H9 (cell line): Measurements from ENCODE around the gene SLC16A1. TPM values are rescaled to one million over a fixed set of nuclear protein-coding genes. Genes with fewer than 3 reads are reported as not detected.

Experiments used
- DNase-seq: peaks from one replicate; pipeline ENCODE4 v3.0.0-alpha.2; 2017
- H2AFZ ChIP-seq: one replicate; pipeline ENCODE4 v1.6.1; 2013; ENCODE audit warnings: mild to moderate bottlenecking, low read length, control low read depth, moderate library complexity
- H2AK5ac ChIP-seq: 2 replicates; pipeline ENCODE4 v1.6.1; 2013; ENCODE audit warnings: low read length, control low read depth, mixed read lengths; ENCODE audit not compliant: insufficient read length
- H2BK120ac ChIP-seq: one replicate; pipeline ENCODE4 v1.6.1; 2013; ENCODE audit warnings: low read depth, mild to moderate bottlenecking, low read length, control low read depth, inconsistent platforms; ENCODE audit not compliant: poor library complexity, severe bottlenecking
- H2BK12ac ChIP-seq: 2 replicates; pipeline ENCODE4 v1.6.1; 2013; ENCODE audit warnings: low read length, control low read depth, mixed read lengths, low read depth; ENCODE audit not compliant: insufficient read length
- H2BK15ac ChIP-seq: 2 replicates; pipeline ENCODE4 v1.6.1; 2013; ENCODE audit warnings: low read depth, low read length, control low read depth
- H2BK20ac ChIP-seq: one replicate; pipeline ENCODE4 v1.6.1; 2013; ENCODE audit warnings: low read depth, mild to moderate bottlenecking, low read length, control low read depth, inconsistent platforms; ENCODE audit not compliant: poor library complexity, severe bottlenecking
- H2BK5ac ChIP-seq: 2 replicates; pipeline ENCODE4 v1.6.1; 2013; ENCODE audit warnings: low read length, control low read depth, mixed read lengths; ENCODE audit not compliant: insufficient read length
- H3K14ac ChIP-seq: 2 replicates; pipeline ENCODE4 v1.6.1; 2013; ENCODE audit warnings: low read length, control low read depth; ENCODE audit not compliant: insufficient read depth
- H3K18ac ChIP-seq: 2 replicates; pipeline ENCODE4 v1.6.1; 2013; ENCODE audit warnings: low read depth, mild to moderate bottlenecking, mixed read lengths, low read length, control low read depth; ENCODE audit not compliant: insufficient read length
- H3K23ac ChIP-seq: 2 replicates; pipeline ENCODE4 v1.6.1; 2013; ENCODE audit warnings: low read length, control low read depth, mixed read lengths, low read depth; ENCODE audit not compliant: insufficient read length
- H3K23me2 ChIP-seq: 2 replicates; pipeline ENCODE4 v1.6.1; 2013; ENCODE audit warnings: low read depth, mild to moderate bottlenecking, mixed read lengths, low read length, control low read depth; ENCODE audit not compliant: insufficient read length, poor library complexity, severe bottlenecking
- H3K27ac ChIP-seq: 2 replicates; pipeline ENCODE4 v1.5.1; 2013; ENCODE audit warnings: low read length, control low read depth, mixed read lengths, low read depth; ENCODE audit not compliant: insufficient read length
- H3K27me3 ChIP-seq: 2 replicates; pipeline ENCODE4 v1.6.1; 2013; ENCODE audit warnings: low read length, control low read depth, inconsistent platforms; ENCODE audit not compliant: insufficient read depth
- H3K4ac ChIP-seq: 2 replicates; pipeline ENCODE4 v1.6.1; 2013; ENCODE audit warnings: low read depth, mild to moderate bottlenecking, control low read depth, inconsistent platforms, low read length, moderate library complexity
- H3K4me1 ChIP-seq: 2 replicates; pipeline ENCODE4 v1.6.1; 2013; ENCODE audit warnings: low read length, control low read depth, inconsistent platforms; ENCODE audit not compliant: insufficient read depth
- H3K4me2 ChIP-seq: 2 replicates; pipeline ENCODE4 v1.6.1; 2013; ENCODE audit warnings: low read length, control low read depth, mixed read lengths; ENCODE audit not compliant: insufficient read length, insufficient read depth
- H3K56ac ChIP-seq: 2 replicates; pipeline ENCODE4 v1.6.1; 2013; ENCODE audit warnings: low read depth, mild to moderate bottlenecking, mixed read lengths, low read length, control low read depth; ENCODE audit not compliant: insufficient read length
- H3K79me1 ChIP-seq: 2 replicates; pipeline ENCODE4 v1.6.1; 2013; ENCODE audit warnings: low read depth, mild to moderate bottlenecking, moderate library complexity, low read length, control low read depth, inconsistent platforms; ENCODE audit not compliant: insufficient read depth, poor library complexity, severe bottlenecking
- H3K79me2 ChIP-seq: 2 replicates; pipeline ENCODE4 v1.6.1; 2013; ENCODE audit warnings: low read length, control low read depth, inconsistent platforms; ENCODE audit not compliant: insufficient read depth
- H3K9ac ChIP-seq: 2 replicates; pipeline ENCODE4 v1.6.1; 2013; ENCODE audit warnings: low read length, control low read depth, mixed read lengths; ENCODE audit not compliant: insufficient read length; ENCODE audit errors: extremely low read depth
- H3K9me3 ChIP-seq: one replicate; pipeline ENCODE4 v1.6.1; 2013; ENCODE audit warnings: low read depth, low read length, inconsistent platforms; ENCODE audit not compliant: control insufficient read depth
- H3T11ph ChIP-seq: one replicate; pipeline ENCODE4 v1.6.1; 2013; ENCODE audit warnings: mild to moderate bottlenecking, low read length, control low read depth, inconsistent platforms
- H4K20me1 ChIP-seq: one replicate; pipeline ENCODE4 v1.6.1; 2013; ENCODE audit not compliant: control insufficient read depth, insufficient read length, insufficient read depth
- H4K5ac ChIP-seq: 2 replicates; pipeline ENCODE4 v1.6.1; 2013; ENCODE audit warnings: low read depth, mild to moderate bottlenecking, mixed read lengths, low read length, control low read depth; ENCODE audit not compliant: insufficient read length
- H4K8ac ChIP-seq: replicated peaks from 2 replicates; pipeline ENCODE4 v1.6.1; 2013; ENCODE audit warnings: low read length, control low read depth, mixed read lengths, low read depth; ENCODE audit not compliant: insufficient read length
- H4K91ac ChIP-seq: 2 replicates; pipeline ENCODE4 v1.6.1; 2013; ENCODE audit warnings: low read depth, mild to moderate bottlenecking, moderate library complexity, mixed read lengths, low read length, control low read depth; ENCODE audit not compliant: insufficient read length
- H3K27ac Mint-ChIP-seq, 3 experiments: 2 replicates in 2 of 3; 3 replicates in 1 of 3; pipeline ENCODE4 v1.8.0; 2020 to 2021; ENCODE audit warnings: mixed read lengths in 3 of 3, mild to moderate bottlenecking in 1 of 3, moderate library complexity in 1 of 3
- H3K27me3 Mint-ChIP-seq: 2 replicates; pipeline ENCODE4 v1.8.0; 2021; ENCODE audit warnings: low read depth, mild to moderate bottlenecking, moderate library complexity, mixed read lengths
- H3K36me3 Mint-ChIP-seq, 3 experiments: 2 replicates in 2 of 3; 3 replicates in 1 of 3; pipeline ENCODE4 v1.8.0; 2020 to 2021; ENCODE audit warnings: low read depth in 3 of 3, mixed read lengths in 3 of 3; ENCODE audit not compliant: insufficient read depth in 1 of 3
- H3K4me1 Mint-ChIP-seq, 2 experiments: 2 replicates each; pipeline ENCODE4 v1.8.0; 2020; ENCODE audit warnings: mixed read lengths in 2 of 2
- H3K4me3 Mint-ChIP-seq, 2 experiments: 2 replicates in 1 of 2; 3 replicates in 1 of 2; pipeline ENCODE4 v1.8.0; 2020 to 2021; ENCODE audit warnings: mild to moderate bottlenecking in 2 of 2, mixed read lengths in 2 of 2, moderate library complexity in 1 of 2
- H3K9me3 Mint-ChIP-seq, 2 experiments: 2 replicates in 1 of 2; 3 replicates in 1 of 2; pipeline ENCODE4 v1.8.0; 2020; ENCODE audit warnings: mild to moderate bottlenecking in 2 of 2, mixed read lengths in 2 of 2, moderate library complexity in 1 of 2
- WGBS: extraction: QIAGEN DNeasy Blood & Tissue Kit; methylation state at CpG from one replicate; pipeline ENCODE4 v1.1.7; 2013; ENCODE audit warnings: missing lambda C conversion rate, low lambda C conversion rate, mixed read lengths; ENCODE audit not compliant: insufficient read length; ENCODE audit errors: extremely low coverage; 5-methylcytosine and 5-hydroxymethylcytosine counted together
- total RNA-seq: library from RNA; stranded (reverse); gene quantifications from 2 replicates; pipeline ENCODE4 v1.2.1, GENCODE V29; 2021
- TF ChIP-seq, protein P1 (sequence below): fragments of 200-600 bp; sonication (generic); conservative IDR thresholded peaks from 3 replicates; pipeline ENCODE4 v1.8.0; 2021; ENCODE audit warnings: antibody characterized with exemption, mild to moderate bottlenecking

SLC16A1 gene
- total RNA-seq, 1 experiment from 2014 or later = 381 TPM

DNA sequence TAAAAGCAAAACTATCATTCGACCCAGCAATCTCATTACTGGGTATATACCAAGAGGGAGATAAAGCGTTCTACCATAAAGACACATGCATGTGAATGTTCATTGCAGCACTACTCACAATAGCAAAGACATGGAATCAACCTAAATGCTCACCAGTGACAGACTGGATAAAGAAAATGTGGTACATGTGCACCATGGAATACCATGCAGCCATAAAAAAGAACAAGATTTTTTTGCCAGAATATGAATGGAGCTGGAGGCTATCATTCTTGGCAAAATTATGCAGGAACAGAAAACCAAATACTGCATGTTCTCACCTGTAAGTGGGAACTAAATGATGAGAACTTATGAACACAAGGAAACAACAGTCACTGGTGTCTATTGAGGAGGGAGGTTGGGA, 79.7 kb downstream of the SLC16A1 start:
- no peak overlapping the region for H2AK5ac ChIP-seq
- no peak overlapping the region for H2AFZ ChIP-seq
- no peak overlapping the region for H4K5ac ChIP-seq
- H3K14ac ChIP-seq = no peak overlapping the region
- no peak overlapping the region for H3K18ac ChIP-seq
- H3K4ac ChIP-seq = no peak overlapping the region
- no peaks in the 10 kb centered on the region; a peak in 2 of 7 replicates for H3K36me3 Mint-ChIP-seq
- H3K56ac ChIP-seq = no peak overlapping the region
- no peak for DNase-seq
- H3K27ac Mint-ChIP-seq = no peak overlapping the region
- no peaks in the 10 kb centered on the region for H3K23me2 ChIP-seq
- H3K23ac ChIP-seq = no peak overlapping the region
- WGBS = no CpG with 5 or more reads among the region's 2 CpGs
- no peak overlapping the region for H2BK5ac ChIP-seq
- no peak overlapping the region for H3K4me3 Mint-ChIP-seq
- H2BK120ac ChIP-seq = no peak overlapping the region
- H4K8ac ChIP-seq = no peak overlapping the region
- H3K9me3 Mint-ChIP-seq = no peaks in the 10 kb centered on the region
- no peak overlapping the region for H2BK15ac ChIP-seq
- no peaks in the 10 kb centered on the region for H3K9me3 ChIP-seq
- no peaks in the 10 kb centered on the region for H3K27me3 ChIP-seq
- H4K91ac ChIP-seq = no peak overlapping the region
- H3K4me1 ChIP-seq = no peaks in the 10 kb centered on the region; the same call in 1 of the 2 replicates
- no peak overlapping the region for H3K4me2 ChIP-seq
- no peak overlapping the region for H3K27ac ChIP-seq
- no peaks in the 10 kb centered on the region for H3K79me1 ChIP-seq
- H2BK12ac ChIP-seq = no peak overlapping the region
- H3T11ph ChIP-seq = no peak overlapping the region
- peaks cover 48% of the 10 kb centered on the region in 2 experiments for H3K4me1 Mint-ChIP-seq
- H4K20me1 ChIP-seq = no peaks in the 10 kb centered on the region
- TF ChIP-seq, protein P1, sequence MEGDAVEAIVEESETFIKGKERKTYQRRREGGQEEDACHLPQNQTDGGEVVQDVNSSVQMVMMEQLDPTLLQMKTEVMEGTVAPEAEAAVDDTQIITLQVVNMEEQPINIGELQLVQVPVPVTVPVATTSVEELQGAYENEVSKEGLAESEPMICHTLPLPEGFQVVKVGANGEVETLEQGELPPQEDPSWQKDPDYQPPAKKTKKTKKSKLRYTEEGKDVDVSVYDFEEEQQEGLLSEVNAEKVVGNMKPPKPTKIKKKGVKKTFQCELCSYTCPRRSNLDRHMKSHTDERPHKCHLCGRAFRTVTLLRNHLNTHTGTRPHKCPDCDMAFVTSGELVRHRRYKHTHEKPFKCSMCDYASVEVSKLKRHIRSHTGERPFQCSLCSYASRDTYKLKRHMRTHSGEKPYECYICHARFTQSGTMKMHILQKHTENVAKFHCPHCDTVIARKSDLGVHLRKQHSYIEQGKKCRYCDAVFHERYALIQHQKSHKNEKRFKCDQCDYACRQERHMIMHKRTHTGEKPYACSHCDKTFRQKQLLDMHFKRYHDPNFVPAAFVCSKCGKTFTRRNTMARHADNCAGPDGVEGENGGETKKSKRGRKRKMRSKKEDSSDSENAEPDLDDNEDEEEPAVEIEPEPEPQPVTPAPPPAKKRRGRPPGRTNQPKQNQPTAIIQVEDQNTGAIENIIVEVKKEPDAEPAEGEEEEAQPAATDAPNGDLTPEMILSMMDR = no peak
- no peak overlapping the region for H3K9ac ChIP-seq
- H3K27me3 Mint-ChIP-seq = no peaks in the 10 kb centered on the region
- H2BK20ac ChIP-seq = no peak overlapping the region
- no peaks in the 10 kb centered on the region for H3K79me2 ChIP-seq
